ENCODE results near the gene MASP1. TPM values are rescaled to one million over a fixed set of nuclear protein-coding genes. Genes with fewer than 3 reads are reported as not detected.
A peak's percentile ranks its signal among the peaks of the same experiment; 100 is the strongest.

MASP1 gene
- polyA plus RNA-seq, 3 donors = 9.7 to 10.4 (median 9.9) TPM

- DNase-seq (ENCODE audit: extremely low read depth in 1 of 11, low read depth in 9 of 11, low spot score in 4 of 11) = no peak
These were observed 17.1 kb downstream of the MASP1 start for GRCh38 chr3:187274315-187274976.

DNA sequence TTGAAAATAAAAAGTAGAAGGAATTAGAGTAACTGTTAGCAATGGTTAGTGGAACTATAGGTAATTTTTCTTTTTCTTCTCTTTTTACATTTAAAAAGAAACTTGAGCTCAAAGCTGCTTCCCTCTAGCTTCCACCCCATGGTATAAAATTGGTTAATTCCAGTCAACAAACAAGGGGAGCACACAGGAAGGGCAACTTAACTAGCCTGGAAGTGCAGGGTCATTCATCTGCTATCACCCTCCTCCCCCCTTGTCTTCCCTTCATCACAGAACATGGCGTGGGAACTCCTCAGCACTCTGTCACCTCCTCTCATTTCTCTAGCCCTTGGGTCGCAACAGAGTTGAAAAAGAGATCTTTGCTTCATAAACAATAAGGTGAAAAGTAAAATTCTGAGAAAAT is 20.0 kb downstream of the MASP1 start:
- DNase-seq (ENCODE audit: extremely low read depth in 1 of 11, low read depth in 9 of 11, low spot score in 4 of 11) = no peak

DNA sequence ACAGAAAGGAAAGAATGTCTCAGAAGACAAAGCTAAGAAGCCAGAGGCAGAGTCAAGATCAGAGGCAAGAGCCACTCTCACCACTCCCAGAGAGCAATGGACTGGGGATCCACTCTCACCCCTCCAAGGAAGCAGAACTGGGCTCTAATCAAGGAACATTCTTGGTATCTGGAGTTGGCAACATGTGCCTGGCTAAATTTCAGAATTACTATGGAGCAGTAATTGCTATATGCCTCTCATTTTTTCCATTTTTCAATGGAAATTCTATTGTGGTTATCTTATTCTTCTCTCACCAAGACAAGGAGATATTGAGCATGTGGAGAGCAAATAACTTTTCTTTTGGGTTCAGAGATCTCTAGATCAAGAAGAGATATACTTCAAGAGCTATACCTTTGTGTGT is 22.1 kb downstream of the MASP1 start:
- DNase-seq (ENCODE audit: extremely low read depth in 1 of 11, low read depth in 9 of 11, low spot score in 4 of 11) = no peak

DNA sequence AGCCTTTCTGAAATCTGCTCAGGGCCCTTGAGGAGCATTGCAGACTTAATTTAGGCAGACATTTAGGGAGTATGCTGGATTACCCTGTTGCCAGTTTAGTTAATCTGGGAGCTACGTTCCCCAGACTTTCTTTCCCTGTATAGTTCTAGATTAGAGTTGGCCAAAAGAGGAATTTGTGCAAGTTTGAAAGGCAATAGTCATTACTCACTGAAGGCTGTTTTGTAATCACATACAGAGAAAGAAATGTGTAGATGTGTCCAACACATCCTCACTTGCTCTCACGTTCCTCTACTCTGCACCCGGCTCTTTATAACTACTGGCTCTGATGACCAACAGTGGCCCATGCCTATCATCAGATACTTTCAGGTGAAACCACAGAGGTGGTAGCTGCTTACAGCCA is 24.2 kb downstream of the MASP1 start:
- DNase-seq (ENCODE audit: extremely low read depth in 1 of 11, low read depth in 9 of 11, low spot score in 4 of 11) = no peak

GRCh38 chr3:187266691-187267090 is 24.8 kb downstream of the MASP1 start:
- no peak for DNase-seq (ENCODE audit: extremely low read depth in 1 of 11, low read depth in 9 of 11, low spot score in 4 of 11)

GRCh38 chr3:187265461-187265955 is 26.0 kb downstream of the MASP1 start:
- no peak for DNase-seq (ENCODE audit: extremely low read depth in 1 of 11, low read depth in 9 of 11, low spot score in 4 of 11)

DNA sequence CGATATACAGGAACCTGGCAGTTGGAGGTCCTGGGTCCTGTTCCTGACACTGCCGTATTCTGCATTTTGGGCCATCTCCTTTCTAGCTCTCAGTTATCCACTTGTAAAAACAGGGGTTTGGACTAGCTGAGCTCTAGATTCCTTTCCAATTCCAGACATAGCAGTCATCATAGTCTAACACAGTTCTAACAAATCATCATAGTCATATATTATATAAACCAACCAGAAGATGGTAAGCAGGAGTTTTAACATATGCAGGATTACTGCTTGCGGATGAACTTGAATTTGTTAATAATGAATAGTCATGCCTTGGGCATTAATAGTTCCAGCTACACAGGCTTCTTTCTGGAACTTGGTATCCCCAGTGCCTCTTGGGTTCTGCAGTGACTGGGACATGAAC is 26.6 kb downstream of the MASP1 start:
- DNase-seq (ENCODE audit: extremely low read depth in 1 of 11, low read depth in 9 of 11, low spot score in 4 of 11) = no peak

- DNase-seq (ENCODE audit: extremely low read depth in 1 of 11, low read depth in 9 of 11, low spot score in 4 of 11) = peak in 6 of 11 donors; percentile 23 to 71 (median 50)
These were observed 27.5 kb downstream of the MASP1 start for GRCh38 chr3:187264021-187264420.

DNA sequence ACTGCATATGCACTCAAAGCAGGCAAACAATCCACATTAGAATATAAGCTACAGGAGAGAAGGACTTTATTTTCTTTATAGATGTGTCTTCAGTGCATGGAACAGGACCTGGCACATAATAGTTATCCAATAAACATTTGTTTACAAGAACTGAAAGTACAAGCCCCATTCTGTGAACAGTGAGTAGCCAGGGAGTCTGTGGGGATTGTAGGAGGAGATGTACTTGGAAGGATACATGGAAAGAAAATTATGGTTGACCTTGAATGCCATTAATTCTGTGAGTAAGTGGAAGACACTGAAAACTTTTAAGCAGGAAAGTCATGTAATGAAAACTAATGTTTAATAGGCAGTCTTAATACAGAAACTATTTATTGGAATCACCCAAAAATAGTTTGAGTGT is 28.3 kb downstream of the MASP1 start:
- no peak for DNase-seq (ENCODE audit: extremely low read depth in 1 of 11, low read depth in 9 of 11, low spot score in 4 of 11)

DNA sequence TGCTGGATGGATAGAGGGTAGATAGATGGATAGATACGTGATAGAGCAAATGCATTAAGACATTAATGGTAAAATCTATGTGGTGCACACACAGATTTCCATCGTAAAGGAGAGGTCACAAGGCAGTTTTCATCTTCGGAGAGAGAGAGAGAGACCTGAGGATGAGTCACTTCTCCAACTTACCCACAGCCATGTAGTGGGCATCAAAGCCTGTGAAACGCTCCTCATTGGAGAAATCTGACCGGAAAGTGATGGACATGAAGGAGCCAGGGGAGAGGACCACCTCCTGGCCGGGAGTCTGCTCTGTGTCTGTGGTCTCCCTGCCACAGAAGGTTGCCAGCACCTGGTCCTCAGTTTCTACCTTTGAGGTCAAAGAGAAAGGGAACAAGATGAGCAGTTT is 29.2 kb downstream of the MASP1 start:
- DNase-seq (ENCODE audit: extremely low read depth in 1 of 11, low read depth in 9 of 11, low spot score in 4 of 11) = no peak

DNA sequence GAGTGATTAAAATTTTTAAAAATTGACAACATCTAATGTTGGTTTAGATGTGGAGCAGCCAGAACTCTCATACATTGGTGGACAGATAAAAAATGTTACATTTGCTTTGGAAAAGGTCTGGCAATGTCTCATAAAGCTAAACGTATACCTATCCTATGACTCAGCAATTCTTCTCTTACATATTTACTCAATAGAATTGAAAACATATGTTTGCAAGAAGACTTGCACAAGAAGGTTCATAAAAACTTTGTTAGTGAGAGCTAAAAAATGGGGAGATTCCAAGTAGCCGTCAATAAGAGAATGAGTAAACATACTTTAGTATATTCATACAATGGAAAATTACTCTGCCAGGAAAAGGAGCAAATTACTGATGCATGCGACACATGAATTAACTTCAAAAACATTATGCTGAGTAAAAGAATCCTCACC is 30.0 kb downstream of the MASP1 start:
- no peak for DNase-seq (ENCODE audit: extremely low read depth in 1 of 11, low read depth in 9 of 11, low spot score in 4 of 11)

GRCh38 chr3:187259171-187259570 is 32.4 kb downstream of the MASP1 start:
- no peak for DNase-seq (ENCODE audit: extremely low read depth in 1 of 11, low read depth in 9 of 11, low spot score in 4 of 11)

GRCh38 chr3:187257992-187258692 is 33.4 kb downstream of the MASP1 start:
- no peak for DNase-seq (ENCODE audit: extremely low read depth in 1 of 11, low read depth in 9 of 11, low spot score in 4 of 11)

- no peak for DNase-seq (ENCODE audit: extremely low read depth in 1 of 11, low read depth in 9 of 11, low spot score in 4 of 11)
These were observed 34.1 kb downstream of the MASP1 start for GRCh38 chr3:187257471-187257870.

DNA sequence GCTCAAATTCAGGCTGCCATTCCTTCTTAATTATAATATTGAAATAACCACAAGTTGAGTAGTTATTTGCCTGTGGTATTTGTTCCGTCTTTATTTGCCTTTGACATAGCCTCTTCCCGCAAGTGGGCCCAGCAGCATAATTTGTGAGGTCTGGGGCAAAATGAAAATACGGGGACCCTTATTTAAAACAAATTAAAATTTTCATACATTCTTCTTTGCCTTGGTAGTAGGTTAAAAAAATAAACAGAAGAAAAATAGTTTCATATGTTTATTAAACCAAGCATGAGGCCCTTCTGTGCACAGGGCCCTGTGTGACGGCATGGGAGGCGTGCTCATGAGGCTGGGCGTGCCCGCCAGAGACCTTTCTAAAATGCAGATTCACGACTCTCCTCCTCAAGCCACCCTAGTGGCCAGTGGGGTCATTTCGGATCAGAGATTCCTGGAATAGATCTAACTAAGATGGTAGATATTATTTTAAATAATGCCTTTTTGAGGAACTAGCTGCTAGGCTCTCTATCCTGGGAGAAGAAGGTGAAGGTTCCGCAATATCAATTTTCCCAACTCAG is 35.4 kb downstream of the MASP1 start:
- no peak for DNase-seq (ENCODE audit: extremely low read depth in 1 of 11, low read depth in 9 of 11, low spot score in 4 of 11)

GRCh38 chr3:187255314-187255713 is 36.2 kb downstream of the MASP1 start:
- no peak for DNase-seq (ENCODE audit: extremely low read depth in 1 of 11, low read depth in 9 of 11, low spot score in 4 of 11)

DNA sequence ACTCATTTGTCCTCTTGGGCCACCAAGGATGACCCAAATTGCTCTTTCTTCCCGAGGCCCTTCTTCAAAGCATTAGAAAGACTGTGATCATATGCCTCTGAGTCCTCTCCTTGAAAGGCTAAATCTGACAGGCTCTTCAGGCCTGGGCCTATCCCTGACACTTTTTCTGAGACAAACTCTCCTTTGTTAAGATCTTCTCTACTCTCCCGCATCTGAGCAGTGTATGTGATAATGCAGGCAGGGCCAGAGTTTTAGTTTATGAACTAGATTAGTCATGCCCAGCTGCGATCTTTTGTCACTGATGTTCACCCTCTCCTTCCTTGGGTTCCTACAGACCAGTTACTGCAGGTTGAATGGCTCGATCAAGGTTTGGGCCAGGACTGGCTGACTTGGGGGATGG is 39.2 kb downstream of the MASP1 start:
- DNase-seq (ENCODE audit: extremely low read depth in 1 of 11, low read depth in 9 of 11, low spot score in 4 of 11) = no peak

- DNase-seq (ENCODE audit: extremely low read depth in 1 of 11, low read depth in 9 of 11, low spot score in 4 of 11) = no peak
These were observed 39.9 kb downstream of the MASP1 start for GRCh38 chr3:187251599-187251998.

DNA sequence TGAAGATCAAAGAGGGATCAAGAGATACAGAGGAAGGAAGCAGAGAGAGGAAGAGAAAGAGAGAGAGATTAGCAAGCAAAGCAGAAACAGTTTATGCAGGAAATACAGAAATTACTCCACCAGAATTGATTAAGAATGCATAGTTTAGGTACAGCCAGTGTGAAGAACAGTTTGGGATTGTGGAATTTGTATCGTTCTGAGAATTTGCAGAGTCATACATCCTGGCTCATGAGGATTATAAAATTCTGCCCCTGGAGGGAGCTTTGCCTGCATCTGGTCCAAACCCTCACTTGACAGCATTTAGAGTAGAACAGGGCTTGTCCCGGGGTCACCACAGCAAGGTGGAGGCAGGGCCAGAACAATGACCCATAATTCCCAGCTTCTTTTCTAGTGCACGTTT is 44.1 kb downstream of the MASP1 start:
- DNase-seq (ENCODE audit: extremely low read depth in 1 of 11, low read depth in 9 of 11, low spot score in 4 of 11) = no peak

- no peak for DNase-seq (ENCODE audit: extremely low read depth in 1 of 11, low read depth in 9 of 11, low spot score in 4 of 11)
These were observed 47.5 kb downstream of the MASP1 start for GRCh38 chr3:187243933-187244524.
